Lower lobe of right lung (tissue), 2 donors: ENCODE data around the gene PIK3R4. TPM values are rescaled to one million over a fixed set of nuclear protein-coding genes. Genes with fewer than 3 reads are reported as not detected.

ENCODE experiments used
- ATAC-seq, 2 donors: fragments of 200-7000 bp; cut with Tn5 transposase; one replicate each; pipeline ENCODE4 v1.9.1; 2020 to 2022; ENCODE audit warnings: mild to moderate bottlenecking in 2 of 2, moderate library complexity in 2 of 2
- DNase-seq: peaks from one replicate; pipeline ENCODE4 v3.0.0-alpha.2; 2020
- H3K27ac ChIP-seq: fragments of 200-600 bp; one replicate; pipeline ENCODE4 v1.8.0; 2022
- H3K27me3 ChIP-seq: fragments of 200-600 bp; one replicate; pipeline ENCODE4 v1.8.0; 2022; ENCODE audit warnings: low read depth
- H3K36me3 ChIP-seq: fragments of 200-600 bp; one replicate; pipeline ENCODE4 v1.8.0; 2022; ENCODE audit warnings: mild to moderate bottlenecking
- H3K4me1 ChIP-seq: fragments of 200-600 bp; one replicate; pipeline ENCODE4 v1.8.0; 2022
- H3K4me3 ChIP-seq: fragments of 200-600 bp; one replicate; pipeline ENCODE4 v1.8.0; 2022; ENCODE audit warnings: mild to moderate bottlenecking
- H3K9me3 ChIP-seq: fragments of 200-600 bp; one replicate; pipeline ENCODE4 v1.8.0; 2022
- CTCF ChIP-seq: fragments of 200-600 bp; IDR thresholded peaks from one replicate; pipeline ENCODE4 v1.8.0; 2022; ENCODE audit warnings: antibody characterized with exemption, mild to moderate bottlenecking
- intact Hi-C: fragments of 100-400 bp; cut with DNase I; formaldehyde crosslinking; loops from one replicate; pipeline ENCODE4 v1.11.0; 2022
- total RNA-seq: library from RNA; stranded (reverse); fragmentation: NEBNext Ultra II Directional; extraction: Animal tissue kit (Norgen Biotek cat#: 25700); gene quantifications from one replicate; pipeline ENCODE4 v1.2.1, GENCODE V29; 2021
- donor health status: DM: no; HTN: yes; CAD: no; lungs with severe emphysema.

PIK3R4 gene
- total RNA-seq, 1 donor from 2014 or later: 26.3 TPM

DNA sequence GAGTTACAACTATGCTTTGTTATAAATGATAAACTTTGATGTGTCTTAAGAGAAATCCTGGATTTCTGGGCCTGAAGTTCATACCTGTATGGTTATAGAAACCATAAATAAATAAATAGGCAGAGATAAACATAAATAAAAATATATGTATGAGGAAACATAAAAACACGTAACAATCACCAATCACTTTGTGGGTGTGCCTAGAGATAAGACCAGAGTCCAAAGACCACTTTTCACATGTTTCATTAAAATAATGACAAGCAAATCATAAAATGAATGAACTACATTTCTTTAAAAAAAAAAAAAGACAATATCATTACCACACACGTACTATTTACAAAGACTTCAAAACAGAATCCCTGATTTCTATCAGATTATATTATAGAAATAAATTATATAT, 14.1 kb downstream of the PIK3R4 start:
- no peak for TF ChIP-seq CTCF
- Histone ChIP-seq H3K27me3 (no peaks in the 10 kb centered on the region), H3K9me3 (no peaks in the 10 kb centered on the region), H3K27ac (no peak overlapping the region), H3K36me3 (peaks cover 25% of the 10 kb centered on the region), H3K4me3 (no peak overlapping the region), H3K4me1 (peaks cover 3% of the 10 kb centered on the region)
- intact Hi-C loops: no loop called here
- ATAC-seq (no peak), DNase-seq (no peak)

GRCh38 chr3:130731817-130732216, 14.8 kb downstream of the PIK3R4 start:
- no peak overlapping the region for H3K4me3 ChIP-seq
- TF ChIP-seq CTCF: no peak
- H3K27ac ChIP-seq: no peak overlapping the region
- H3K36me3 ChIP-seq: peaks cover 25% of the 10 kb centered on the region
- intact Hi-C loops: no loop called here
- ATAC-seq (no peak), DNase-seq (no peak)
- H3K4me1 ChIP-seq: peaks cover 3% of the 10 kb centered on the region
- H3K27me3 ChIP-seq: no peaks in the 10 kb centered on the region
- no peaks in the 10 kb centered on the region for H3K9me3 ChIP-seq

GRCh38 chr3:130729154-130729553, 17.5 kb downstream of the PIK3R4 start:
- TF ChIP-seq CTCF: no peak
- no peaks in the 10 kb centered on the region for H3K9me3 ChIP-seq
- H3K4me3 ChIP-seq: no peak overlapping the region
- no peak for DNase-seq
- H3K27me3 ChIP-seq: no peaks in the 10 kb centered on the region
- H3K36me3 ChIP-seq: peaks cover 15% of the 10 kb centered on the region
- H3K27ac ChIP-seq: no peak overlapping the region
- ATAC-seq: no peak
- intact Hi-C loops: no loop called here
- peaks cover 10% of the 10 kb centered on the region for H3K4me1 ChIP-seq

- peak overlapping the region; percentile 65 for H3K27ac ChIP-seq
- DNase-seq: no peak
- TF ChIP-seq CTCF: no peak
- H3K4me1 ChIP-seq: peaks cover 10% of the 10 kb centered on the region
- H3K36me3 ChIP-seq: peaks cover 9% of the 10 kb centered on the region
- intact Hi-C loops: no loop called here
- no peaks in the 10 kb centered on the region for H3K27me3 ChIP-seq
- H3K9me3 ChIP-seq: no peaks in the 10 kb centered on the region
- ATAC-seq: no peak
- no peak overlapping the region for H3K4me3 ChIP-seq
These were observed 18.6 kb downstream of the PIK3R4 start for GRCh38 chr3:130728037-130728436.

DNA sequence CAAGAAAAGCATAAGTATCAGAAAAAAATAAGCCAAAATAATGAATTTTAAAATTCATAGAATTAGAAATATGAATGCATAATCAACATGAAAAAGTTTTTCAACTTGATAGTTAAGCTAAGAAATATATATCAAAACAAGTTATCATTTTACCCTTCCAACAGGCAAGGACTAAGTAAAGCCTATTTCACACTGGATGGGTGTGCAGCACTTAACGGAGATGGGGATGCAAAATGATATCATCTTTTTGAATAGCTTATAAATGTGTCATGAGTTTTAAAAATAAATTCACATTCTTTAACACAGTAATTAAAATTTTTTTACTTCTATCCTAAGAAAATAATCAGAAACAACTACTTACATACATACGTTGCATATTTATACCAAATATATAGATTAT, 20.9 kb downstream of the PIK3R4 start:
- Histone ChIP-seq H3K4me3 (no peak overlapping the region), H3K4me1 (peaks cover 10% of the 10 kb centered on the region), H3K36me3 (peaks cover 19% of the 10 kb centered on the region), H3K27me3 (no peaks in the 10 kb centered on the region), H3K27ac (no peak overlapping the region), H3K9me3 (no peaks in the 10 kb centered on the region)
- intact Hi-C loops: no loop called here
- TF ChIP-seq CTCF: no peak
- DNase-seq (no peak), ATAC-seq (no peak)

GRCh38 chr3:130715616-130716015, 31.0 kb downstream of the PIK3R4 start:
- intact Hi-C loops: no loop called here
- ATAC-seq: no peak
- H3K9me3 ChIP-seq: no peaks in the 10 kb centered on the region
- TF ChIP-seq CTCF: no peak
- H3K36me3 ChIP-seq: peaks cover 63% of the 10 kb centered on the region
- DNase-seq: no peak
- no peak overlapping the region for H3K4me3 ChIP-seq
- H3K27me3 ChIP-seq: no peaks in the 10 kb centered on the region
- H3K4me1 ChIP-seq: no peaks in the 10 kb centered on the region
- no peak overlapping the region for H3K27ac ChIP-seq
